ENCODE data around the gene MRGPRE. TPM values are rescaled to one million over a fixed set of nuclear protein-coding genes. Genes with fewer than 3 reads are reported as not detected.

The MRGPRE gene
- total and polyA plus RNA-seq, 4 donors = 0.23 TPM; not detected in 3

DNA sequence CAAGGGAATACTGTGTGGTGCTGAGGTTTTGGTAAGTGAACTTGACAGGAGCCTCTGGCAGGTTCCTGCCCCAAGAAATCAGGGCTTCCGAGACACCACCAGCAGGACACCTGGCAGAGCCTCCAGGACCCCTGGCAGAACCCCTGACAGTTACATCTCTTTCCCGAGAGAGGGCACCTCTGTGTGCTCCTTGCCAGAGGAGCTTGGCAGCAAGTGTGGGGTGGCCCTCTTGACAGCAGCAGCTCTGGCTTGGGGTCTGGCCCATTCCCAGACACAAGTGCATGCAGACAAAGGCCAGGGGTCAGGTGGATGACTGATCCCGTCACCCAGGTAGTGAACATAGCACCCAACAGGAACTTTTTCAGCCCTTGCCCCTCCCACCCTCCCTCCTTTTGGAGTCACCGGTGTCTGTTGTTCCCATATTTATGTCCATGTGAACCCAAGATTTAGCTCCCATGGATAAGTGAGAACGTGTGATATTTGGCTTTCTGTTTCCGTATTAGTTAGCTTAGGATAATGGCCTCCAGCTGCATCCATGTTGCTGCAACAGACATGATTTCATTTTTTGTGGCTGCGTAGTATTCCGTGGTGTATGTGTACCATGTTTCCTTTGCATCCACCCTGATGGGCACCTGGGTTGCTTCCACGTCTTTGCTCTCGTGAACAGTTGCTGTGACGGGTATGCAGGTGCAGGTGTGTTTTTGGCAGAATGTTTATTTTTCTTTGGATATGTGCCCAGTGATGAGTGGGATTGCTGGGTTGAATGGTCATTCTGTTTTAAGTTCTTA, 45.9 kb downstream of the MRGPRE start:
- Histone ChIP-seq H3K36me3 (ENCODE audit: control insufficient read depth in 4 of 4, insufficient read depth in 3 of 4, low read depth in 1 of 4, low read length in 3 of 4) (no peaks in the 10 kb centered on the region), H3K9ac (ENCODE audit: low read depth in 1 of 2, low read length in 2 of 2) (no peak overlapping the region), H3K27me3 (ENCODE audit: control insufficient read depth in 4 of 4, insufficient read depth in 4 of 4, low read length in 3 of 4) (no peaks in the 10 kb centered on the region), H3K9me3 (ENCODE audit: control insufficient read depth in 4 of 4, low read length in 3 of 4) (peaks cover 0 to 2% (median 0%) of the 10 kb centered on the region in 4 donors), H3K4me3 (ENCODE audit: low read depth in 1 of 3, low read length in 3 of 3) (no peak overlapping the region), H3K27ac (ENCODE audit: low read depth in 1 of 2, low read length in 2 of 2) (no peak overlapping the region), H3K4me1 (ENCODE audit: control insufficient read depth in 4 of 4, insufficient read depth in 4 of 4, low read length in 3 of 4) (no peaks in the 10 kb centered on the region)
- TF ChIP-seq RAD21 (IDR thresholded peaks at IDR 0.05) = no peak
- TF ChIP-seq, protein P1, sequence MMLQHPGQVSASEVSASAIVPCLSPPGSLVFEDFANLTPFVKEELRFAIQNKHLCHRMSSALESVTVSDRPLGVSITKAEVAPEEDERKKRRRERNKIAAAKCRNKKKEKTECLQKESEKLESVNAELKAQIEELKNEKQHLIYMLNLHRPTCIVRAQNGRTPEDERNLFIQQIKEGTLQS (IDR thresholded peaks at IDR 0.05) = no peak
- TF ChIP-seq, protein P2, sequence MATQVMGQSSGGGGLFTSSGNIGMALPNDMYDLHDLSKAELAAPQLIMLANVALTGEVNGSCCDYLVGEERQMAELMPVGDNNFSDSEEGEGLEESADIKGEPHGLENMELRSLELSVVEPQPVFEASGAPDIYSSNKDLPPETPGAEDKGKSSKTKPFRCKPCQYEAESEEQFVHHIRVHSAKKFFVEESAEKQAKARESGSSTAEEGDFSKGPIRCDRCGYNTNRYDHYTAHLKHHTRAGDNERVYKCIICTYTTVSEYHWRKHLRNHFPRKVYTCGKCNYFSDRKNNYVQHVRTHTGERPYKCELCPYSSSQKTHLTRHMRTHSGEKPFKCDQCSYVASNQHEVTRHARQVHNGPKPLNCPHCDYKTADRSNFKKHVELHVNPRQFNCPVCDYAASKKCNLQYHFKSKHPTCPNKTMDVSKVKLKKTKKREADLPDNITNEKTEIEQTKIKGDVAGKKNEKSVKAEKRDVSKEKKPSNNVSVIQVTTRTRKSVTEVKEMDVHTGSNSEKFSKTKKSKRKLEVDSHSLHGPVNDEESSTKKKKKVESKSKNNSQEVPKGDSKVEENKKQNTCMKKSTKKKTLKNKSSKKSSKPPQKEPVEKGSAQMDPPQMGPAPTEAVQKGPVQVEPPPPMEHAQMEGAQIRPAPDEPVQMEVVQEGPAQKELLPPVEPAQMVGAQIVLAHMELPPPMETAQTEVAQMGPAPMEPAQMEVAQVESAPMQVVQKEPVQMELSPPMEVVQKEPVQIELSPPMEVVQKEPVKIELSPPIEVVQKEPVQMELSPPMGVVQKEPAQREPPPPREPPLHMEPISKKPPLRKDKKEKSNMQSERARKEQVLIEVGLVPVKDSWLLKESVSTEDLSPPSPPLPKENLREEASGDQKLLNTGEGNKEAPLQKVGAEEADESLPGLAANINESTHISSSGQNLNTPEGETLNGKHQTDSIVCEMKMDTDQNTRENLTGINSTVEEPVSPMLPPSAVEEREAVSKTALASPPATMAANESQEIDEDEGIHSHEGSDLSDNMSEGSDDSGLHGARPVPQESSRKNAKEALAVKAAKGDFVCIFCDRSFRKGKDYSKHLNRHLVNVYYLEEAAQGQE (IDR thresholded peaks at IDR 0.05) = no peak
- no peak for TF ChIP-seq SP1 (IDR thresholded peaks at IDR 0.05)
- no peak for TF ChIP-seq NR2F2 (IDR thresholded peaks at IDR 0.05)
- TF ChIP-seq GABPA (IDR thresholded peaks at IDR 0.05 in 1 of 2, conservative IDR thresholded peaks at IDR 0.05 in 1 of 2) = no peak
- no peak for TF ChIP-seq YY1 (IDR thresholded peaks at IDR 0.05)
- TF ChIP-seq JUND (IDR thresholded peaks at IDR 0.05) = no peak
- no peak for TF ChIP-seq CTCF (IDR thresholded peaks at IDR 0.05; ENCODE audit: low read depth, low read length, missing input control)
- no peak for TF ChIP-seq HNF4G (IDR thresholded peaks at IDR 0.05)
- no peak for TF ChIP-seq EGR1 (IDR thresholded peaks at IDR 0.05; ENCODE audit: low read depth in 2 of 2)
- TF ChIP-seq RXRA (IDR thresholded peaks at IDR 0.05) = no peak
- TF ChIP-seq FOXA2 (IDR thresholded peaks at IDR 0.05) = no peak
- no peak for TF ChIP-seq FOXA1 (IDR thresholded peaks at IDR 0.05)
- TF ChIP-seq, protein P3, sequence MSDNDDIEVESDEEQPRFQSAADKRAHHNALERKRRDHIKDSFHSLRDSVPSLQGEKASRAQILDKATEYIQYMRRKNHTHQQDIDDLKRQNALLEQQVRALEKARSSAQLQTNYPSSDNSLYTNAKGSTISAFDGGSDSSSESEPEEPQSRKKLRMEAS (IDR thresholded peaks at IDR 0.05) = no peak
- 85% methylated on average over 11 of the region's 11 CpGs for WGBS
- DNase-seq (ENCODE audit: low spot score) = no peak

DNA sequence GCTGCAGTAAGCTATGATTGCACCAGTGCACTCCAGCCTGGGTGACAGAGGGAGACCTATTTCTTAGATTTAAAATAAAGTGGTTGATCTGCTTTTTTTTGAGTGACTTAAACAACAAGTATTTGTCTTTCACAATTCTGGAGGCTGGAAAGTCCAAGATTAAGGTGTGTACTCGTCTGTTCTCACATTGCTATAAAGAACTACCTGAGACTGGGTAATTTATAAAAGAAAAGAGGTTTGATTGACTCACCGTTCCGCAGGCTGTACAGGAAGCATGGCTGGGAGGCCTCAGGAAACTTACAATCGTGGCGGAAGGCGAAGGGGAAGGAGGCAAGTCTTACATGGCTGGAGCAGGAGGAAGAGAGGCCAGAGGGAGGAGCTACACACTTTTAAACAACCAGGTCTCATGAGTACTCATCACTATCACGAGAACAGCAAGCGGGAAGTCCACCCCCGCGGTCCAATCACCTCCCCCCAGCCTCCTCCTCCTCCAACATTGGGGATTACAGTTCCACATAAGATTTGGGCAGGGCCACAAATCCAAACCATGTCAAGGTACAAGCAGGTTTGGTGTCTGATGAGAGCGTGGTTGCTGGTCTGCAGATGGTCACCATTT, 47.4 kb downstream of the MRGPRE start:
- Histone ChIP-seq H3K9ac (ENCODE audit: low read depth in 1 of 2, low read length in 2 of 2) (no peak overlapping the region), H3K36me3 (ENCODE audit: control insufficient read depth in 4 of 4, insufficient read depth in 3 of 4, low read depth in 1 of 4, low read length in 3 of 4) (no peaks in the 10 kb centered on the region), H3K27me3 (ENCODE audit: control insufficient read depth in 4 of 4, insufficient read depth in 4 of 4, low read length in 3 of 4) (no peaks in the 10 kb centered on the region), H3K9me3 (ENCODE audit: control insufficient read depth in 4 of 4, low read length in 3 of 4) (peaks cover 0 to 2% (median 0%) of the 10 kb centered on the region in 4 donors), H3K4me1 (ENCODE audit: control insufficient read depth in 4 of 4, insufficient read depth in 4 of 4, low read length in 3 of 4) (no peaks in the 10 kb centered on the region), H3K27ac (ENCODE audit: low read depth in 1 of 2, low read length in 2 of 2) (no peak overlapping the region), H3K4me3 (ENCODE audit: low read depth in 1 of 3, low read length in 3 of 3) (no peak overlapping the region)
- DNase-seq (ENCODE audit: low spot score) = no peak
- 77% methylated on average over 11 of the region's 11 CpGs for WGBS
- TF ChIP-seq FOXA2 (IDR thresholded peaks at IDR 0.05) (no peak), RAD21 (IDR thresholded peaks at IDR 0.05) (no peak), TAF1 (conservative IDR thresholded peaks at IDR 0.05) (no peak), YY1 (IDR thresholded peaks at IDR 0.05) (no peak), HNF4G (IDR thresholded peaks at IDR 0.05) (no peak), NR2F2 (IDR thresholded peaks at IDR 0.05) (no peak), GABPA (IDR thresholded peaks at IDR 0.05 in 1 of 2, conservative IDR thresholded peaks at IDR 0.05 in 1 of 2) (no peak), FOXA1 (IDR thresholded peaks at IDR 0.05) (no peak), JUND (IDR thresholded peaks at IDR 0.05) (no peak), EGR1 (IDR thresholded peaks at IDR 0.05; ENCODE audit: low read depth in 2 of 2) (no peak)
- TF ChIP-seq, protein P2 (IDR thresholded peaks at IDR 0.05) = no peak
- TF ChIP-seq, protein P1 (IDR thresholded peaks at IDR 0.05) = no peak
- TF ChIP-seq, protein P3 (IDR thresholded peaks at IDR 0.05) = no peak
- TF ChIP-seq, protein P4, sequence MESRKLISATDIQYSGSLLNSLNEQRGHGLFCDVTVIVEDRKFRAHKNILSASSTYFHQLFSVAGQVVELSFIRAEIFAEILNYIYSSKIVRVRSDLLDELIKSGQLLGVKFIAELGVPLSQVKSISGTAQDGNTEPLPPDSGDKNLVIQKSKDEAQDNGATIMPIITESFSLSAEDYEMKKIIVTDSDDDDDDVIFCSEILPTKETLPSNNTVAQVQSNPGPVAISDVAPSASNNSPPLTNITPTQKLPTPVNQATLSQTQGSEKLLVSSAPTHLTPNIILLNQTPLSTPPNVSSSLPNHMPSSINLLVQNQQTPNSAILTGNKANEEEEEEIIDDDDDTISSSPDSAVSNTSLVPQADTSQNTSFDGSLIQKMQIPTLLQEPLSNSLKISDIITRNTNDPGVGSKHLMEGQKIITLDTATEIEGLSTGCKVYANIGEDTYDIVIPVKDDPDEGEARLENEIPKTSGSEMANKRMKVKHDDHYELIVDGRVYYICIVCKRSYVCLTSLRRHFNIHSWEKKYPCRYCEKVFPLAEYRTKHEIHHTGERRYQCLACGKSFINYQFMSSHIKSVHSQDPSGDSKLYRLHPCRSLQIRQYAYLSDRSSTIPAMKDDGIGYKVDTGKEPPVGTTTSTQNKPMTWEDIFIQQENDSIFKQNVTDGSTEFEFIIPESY (IDR thresholded peaks at IDR 0.05) = no peak
